WI38 (cell line): ENCODE measurements around the gene RASGRF2.

Source experiments
- H3K4me3 ChIP-seq: 2 replicates; pipeline ENCODE4 v1.5.1; 2011; ENCODE audit warnings: low read depth, mild to moderate bottlenecking, control low read depth, low read length
- CTCF ChIP-seq: IDR thresholded peaks from 2 replicates; pipeline ENCODE4 v1.5.1; 2012; ENCODE audit warnings: low read depth, mild to moderate bottlenecking, control low read depth, low read length

Gene RASGRF2

GRCh38 chr5:80982093-80982492 lies 21.9 kb downstream of the RASGRF2 start:
- no peak overlapping the region for H3K4me3 ChIP-seq
- TF ChIP-seq CTCF: no peak

- TF ChIP-seq CTCF: no peak
- no peak overlapping the region for H3K4me3 ChIP-seq
These were observed 25.6 kb downstream of the RASGRF2 start for GRCh38 chr5:80985600-80986228.

- no peak for TF ChIP-seq CTCF
These were observed 26.2 kb downstream of the RASGRF2 start for GRCh38 chr5:80986382-80986781.

DNA sequence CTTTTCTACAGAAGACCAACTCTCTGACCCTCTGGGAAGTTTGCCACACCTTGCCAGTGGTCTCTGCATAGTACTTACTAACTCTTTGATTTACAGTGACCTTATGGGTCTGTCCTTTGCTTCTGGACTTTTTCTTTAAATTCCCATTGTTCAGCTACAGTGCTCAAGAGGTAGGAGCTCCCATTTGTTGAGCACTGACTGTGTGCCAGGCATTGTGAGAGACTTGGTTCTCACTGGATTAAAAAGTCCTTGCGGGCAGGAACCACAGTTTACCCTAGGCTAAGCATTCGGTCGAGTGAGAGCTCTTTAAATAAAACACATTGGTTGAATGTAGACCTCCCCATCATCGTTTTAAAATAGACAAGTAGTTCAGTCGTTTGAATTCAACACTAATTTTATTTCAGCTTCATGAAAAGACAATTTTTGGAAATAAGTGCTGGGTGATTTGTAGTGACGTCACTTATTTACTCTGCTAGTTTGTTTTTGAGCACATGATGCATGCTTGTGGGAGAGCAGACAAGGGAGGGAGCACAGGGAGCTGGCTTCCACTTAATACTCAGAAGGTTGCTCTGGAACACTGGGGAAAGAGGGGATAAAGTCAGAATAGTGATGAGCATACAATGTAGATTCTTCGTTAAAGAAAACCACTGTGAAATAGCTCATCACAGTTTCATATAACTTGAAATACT lies 27.1 kb downstream of the RASGRF2 start:
- no peak overlapping the region for H3K4me3 ChIP-seq
- TF ChIP-seq CTCF: no peak

More at GRCh38 chr5:80986382-80986781, 26.2 kb downstream of the RASGRF2 start:
- no peak overlapping the region for H3K4me3 ChIP-seq

DNA sequence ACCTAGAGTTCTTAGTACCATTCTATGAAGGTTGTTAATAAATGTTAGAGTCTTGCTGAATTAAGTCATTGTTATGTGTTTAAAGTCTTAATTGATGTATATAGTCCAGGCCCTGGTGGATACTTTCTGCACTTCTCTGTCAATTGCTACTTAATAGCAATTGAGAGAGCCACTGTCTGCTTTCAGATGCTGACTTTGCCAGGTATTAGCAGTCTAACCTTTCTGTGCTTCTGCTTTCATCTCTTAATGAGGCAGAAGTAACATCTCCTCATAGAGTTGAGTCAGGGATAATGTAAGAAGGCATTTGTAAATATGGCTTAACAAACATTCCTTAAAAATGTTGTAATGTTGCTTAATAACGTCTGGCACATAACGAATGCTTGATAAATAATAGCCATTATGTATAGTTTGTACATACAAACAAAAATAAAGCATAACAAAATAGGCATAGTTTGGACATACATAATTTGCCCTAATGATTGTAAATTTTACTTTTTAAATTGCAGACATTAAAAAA lies 28.3 kb downstream of the RASGRF2 start:
- TF ChIP-seq CTCF: no peak
- H3K4me3 ChIP-seq: no peak overlapping the region

- TF ChIP-seq CTCF: no peak
- no peak overlapping the region for H3K4me3 ChIP-seq
These were observed 29.7 kb downstream of the RASGRF2 start for GRCh38 chr5:80989883-80990282.

- no peak overlapping the region for H3K4me3 ChIP-seq
- TF ChIP-seq CTCF: no peak
These were observed 30.4 kb downstream of the RASGRF2 start for GRCh38 chr5:80990527-80990926.
